Stimulated activated CD8-positive, alpha-beta memory T cell treated with anti-CD3 and anti-CD28 coated beads, Interleukin-7, amount 100 ng/mL, for 4 hours (primary cell): ENCODE data around the gene CALU.

ENCODE experiments used
- DNase-seq, 2 donors: peaks; one replicate each; pipeline ENCODE4 v3.0.0-alpha.2; 2020; ENCODE audit warnings: low read depth in 2 of 2

CALU gene

GRCh38 chr7:128747327-128748079 lies 8.3 kb downstream of the CALU start:
- DNase-seq, result no peak

DNA sequence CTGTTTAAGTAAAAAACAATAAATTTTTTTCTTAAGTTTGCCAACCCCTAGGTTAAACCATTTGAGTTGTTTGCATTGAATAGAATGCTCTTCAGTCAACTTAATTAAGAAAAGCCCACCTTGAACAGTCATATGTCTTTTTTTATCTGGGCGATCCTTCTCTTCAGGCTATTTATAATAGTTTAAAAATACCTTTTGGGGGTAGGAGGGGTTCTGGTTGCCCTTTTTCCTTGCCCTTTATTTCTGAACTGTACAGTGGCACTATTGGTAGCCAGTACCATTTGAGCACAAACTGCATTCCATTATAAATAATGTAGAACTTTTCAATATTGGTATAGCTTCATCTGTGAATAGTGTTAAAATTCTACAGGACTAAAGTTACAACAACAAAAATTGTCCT lies 13.1 kb downstream of the CALU start:
- DNase-seq, result no peak

DNA sequence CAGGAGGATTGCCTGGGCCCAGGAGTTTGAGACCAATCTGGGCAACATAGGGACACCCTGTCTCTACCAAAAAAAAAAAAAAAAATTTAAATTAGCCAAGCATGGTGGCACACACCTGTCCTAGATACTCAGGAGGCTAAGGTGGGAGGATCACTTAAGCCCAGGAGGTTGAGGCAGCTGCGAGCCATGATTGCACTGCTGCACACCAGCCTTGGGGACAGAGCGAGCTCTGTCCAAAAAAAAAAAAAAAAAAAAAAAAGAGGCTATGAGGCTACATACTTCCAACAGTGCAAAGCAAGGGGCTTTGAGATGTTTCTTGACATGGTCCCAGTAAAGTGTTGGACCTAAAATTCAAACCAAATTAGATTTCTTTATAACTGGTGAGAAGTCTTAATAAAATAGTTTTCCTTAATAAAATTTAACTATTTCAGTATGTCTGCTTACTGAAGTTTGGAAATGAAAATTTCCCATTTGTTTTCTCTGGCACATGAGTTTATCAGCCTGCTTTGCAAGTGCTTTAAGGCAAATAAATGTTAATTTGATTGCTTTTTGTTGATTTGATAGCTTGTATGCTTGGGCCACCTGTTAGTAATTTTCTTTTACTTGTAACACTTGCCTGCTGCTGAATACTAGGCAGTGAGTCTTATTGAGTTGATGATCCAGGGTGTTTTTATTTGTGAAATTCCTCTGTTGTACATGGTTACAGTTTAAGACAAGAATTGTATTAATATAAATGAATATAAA lies 16.1 kb downstream of the CALU start:
- no peak for DNase-seq

DNA sequence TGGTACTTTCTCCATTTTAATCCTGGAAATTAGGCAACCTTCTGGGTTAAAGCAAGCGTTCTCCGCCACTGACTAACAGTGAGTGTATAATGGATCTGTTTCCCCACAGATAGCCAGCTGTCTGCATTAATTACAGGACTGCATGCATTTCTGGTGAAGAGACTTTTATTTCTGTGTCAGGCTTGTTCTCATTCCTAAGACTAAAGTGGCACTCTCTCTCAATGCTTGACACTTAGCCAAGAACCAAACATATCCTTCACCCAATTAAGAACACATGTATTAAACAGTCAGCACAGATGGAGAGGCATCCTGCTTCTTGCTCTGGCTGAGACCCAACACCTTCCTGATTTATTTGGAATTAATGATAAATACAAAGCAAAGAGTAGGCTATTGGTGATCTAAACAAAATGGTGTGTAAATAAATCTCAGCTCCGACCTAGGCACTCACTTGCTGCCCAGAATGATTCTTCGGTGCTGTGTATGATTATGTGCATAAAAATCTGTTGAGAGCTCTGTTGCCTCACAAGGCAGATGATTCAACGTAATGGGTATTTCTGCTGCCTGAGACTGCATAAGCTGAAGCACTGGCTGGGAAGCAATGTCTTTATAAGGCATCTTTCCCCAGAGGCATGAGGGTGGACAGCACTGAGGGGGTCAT lies 16.8 kb downstream of the CALU start:
- DNase-seq, result no peak

- no peak for DNase-seq
Observed at GRCh38 chr7:128757203-128757602, 18.0 kb downstream of the CALU start.

DNA sequence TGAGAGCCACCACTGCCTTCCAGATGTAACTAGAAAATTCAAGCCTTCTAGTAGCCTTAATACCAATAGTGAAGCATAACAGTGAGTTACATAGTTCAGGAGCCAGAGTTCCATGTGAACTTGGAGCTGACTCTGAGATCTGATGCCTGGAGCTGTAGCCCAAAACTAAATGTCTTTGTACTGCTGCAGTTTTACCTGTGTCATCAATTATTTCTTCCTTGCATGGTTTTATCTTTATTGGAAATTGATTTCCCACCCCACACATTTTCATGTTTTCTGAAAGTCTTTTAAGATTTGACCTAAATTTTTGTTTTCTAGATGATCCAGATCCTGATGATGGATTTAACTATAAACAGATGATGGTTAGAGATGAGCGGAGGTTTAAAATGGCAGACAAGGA lies 19.4 kb downstream of the CALU start:
- no peak for DNase-seq

- DNase-seq, result no peak
Observed at GRCh38 chr7:128759242-128759641, 20.1 kb downstream of the CALU start.

DNA sequence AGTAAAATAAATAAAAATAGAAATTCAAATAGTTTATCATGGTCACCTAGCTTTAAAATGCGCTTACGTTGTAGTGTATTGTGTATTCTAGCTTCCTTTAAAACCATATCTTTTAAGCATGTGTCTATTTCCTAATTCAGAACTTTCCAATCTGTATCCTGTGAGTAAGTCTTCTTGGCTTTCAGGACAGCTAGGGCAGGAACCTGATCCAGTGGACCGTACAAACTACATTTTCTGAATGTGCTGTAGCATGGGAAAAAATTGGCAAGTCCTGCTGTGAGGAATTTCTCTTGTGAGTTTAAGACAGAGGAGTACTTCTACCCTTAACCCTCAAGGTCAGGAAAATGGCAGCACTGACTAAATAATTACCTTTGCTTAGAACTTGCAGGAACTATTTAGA lies 24.4 kb downstream of the CALU start:
- DNase-seq, result no peak

DNA sequence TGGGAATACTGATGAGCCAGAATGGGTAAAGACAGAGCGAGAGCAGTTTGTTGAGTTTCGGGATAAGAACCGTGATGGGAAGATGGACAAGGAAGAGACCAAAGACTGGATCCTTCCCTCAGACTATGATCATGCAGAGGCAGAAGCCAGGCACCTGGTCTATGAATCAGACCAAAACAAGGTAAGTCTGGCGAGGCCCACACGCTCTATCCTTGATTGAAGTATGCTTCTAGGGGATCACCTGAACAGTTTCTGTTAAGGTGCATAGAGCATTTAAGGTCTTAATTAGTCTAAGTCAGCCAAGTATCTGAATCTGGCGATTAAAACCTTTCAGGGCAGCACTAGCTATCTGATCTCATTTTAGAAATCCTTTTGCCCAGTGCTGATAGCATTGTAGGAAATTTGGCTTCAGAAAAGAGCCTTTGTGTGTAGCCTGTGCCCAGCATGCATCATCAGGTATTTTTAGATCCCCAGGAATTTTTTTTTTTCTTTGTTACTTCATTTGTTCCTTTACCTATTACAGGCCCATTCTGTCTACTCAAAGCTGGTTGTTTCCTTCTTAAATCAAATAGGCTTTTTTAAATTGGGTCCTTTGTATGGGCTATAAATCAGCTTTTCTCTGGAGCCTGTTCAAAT lies 28.4 kb downstream of the CALU start:
- DNase-seq, result no peak

GRCh38 chr7:128770233-128770632 lies 31.1 kb downstream of the CALU start:
- DNase-seq, result no peak

DNA sequence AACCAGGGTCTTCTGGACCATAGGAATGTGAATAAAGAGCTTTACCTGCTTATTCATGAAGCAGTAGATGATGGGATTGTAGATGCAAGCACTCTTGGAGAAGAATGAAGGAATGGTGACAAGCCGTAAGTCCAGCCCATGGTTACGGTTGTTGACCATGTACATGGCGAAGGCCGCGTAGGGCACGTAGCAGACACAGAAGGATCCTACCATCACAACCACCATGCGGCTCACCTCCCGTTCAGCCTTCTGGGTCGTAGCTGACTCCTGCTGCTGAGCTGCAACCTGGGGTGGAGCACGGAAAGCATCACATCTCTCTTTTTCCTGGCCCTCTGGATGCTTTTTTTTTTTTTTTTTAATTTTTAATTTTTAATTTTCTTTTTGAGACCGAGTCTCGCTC lies 34.4 kb downstream of the CALU start:
- no peak for DNase-seq

DNA sequence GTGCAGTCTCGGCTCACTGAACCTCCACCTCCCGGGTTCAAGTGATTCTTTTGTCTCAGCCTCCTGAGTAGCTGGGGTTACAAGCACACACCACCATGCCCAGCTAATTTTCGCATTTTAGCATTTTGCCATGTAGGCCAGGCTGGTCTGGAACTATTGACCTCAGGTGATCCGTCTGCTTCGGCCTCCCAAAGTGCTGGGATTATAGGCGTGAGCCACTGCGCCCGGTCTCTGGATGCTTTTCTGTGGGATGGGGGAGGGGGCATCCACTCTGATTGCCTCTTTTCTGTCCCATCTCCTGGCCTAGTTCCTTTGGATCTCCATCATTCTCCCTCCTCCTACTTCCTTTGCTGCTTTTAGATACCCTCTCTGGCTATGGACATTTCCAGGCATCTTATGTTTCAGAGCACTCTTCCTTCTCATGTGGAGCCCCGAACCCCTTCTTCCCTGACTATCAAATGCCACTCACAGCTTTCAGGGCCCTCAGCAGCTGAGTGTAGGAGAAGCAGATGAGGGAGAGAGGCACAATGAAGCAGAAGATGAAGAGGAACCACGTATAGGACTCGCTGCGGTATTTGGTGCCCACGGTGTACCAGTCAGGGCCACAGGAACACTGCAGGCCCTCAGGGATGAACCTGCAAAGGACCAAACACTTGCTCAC lies 35.0 kb downstream of the CALU start:
- DNase-seq, result no peak

DNA sequence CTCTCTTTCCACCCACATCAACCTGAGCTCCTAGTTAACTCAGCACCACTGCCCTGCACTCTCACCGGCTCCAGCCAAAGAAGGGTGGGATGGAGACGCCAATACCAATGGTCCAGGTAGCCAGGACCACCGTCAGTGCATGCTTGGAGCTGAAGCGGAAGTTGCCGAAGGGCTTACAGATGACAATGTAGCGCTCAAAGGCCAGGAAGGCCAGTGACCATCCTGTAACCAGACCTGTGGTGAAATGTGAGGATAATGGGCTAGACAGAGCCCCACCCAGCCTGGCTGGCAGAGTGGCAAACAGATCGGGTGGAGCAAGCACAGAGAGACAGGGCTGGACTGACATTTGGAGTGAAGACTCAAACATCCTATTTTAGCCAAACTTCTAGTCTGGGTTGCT lies 35.8 kb downstream of the CALU start:
- no peak for DNase-seq

GRCh38 chr7:128775744-128776474 lies 36.8 kb downstream of the CALU start, which contains the start of gene OPN1SW:
Gene OPN1SW, minus strand, starts transcription at chr7:128775794. Its CDS starts 13 bp downstream, at chr7:128775781.
- no peak for DNase-seq

- no peak for DNase-seq
Observed at GRCh38 chr7:128777156-128778123, 38.3 kb downstream of the CALU start.

GRCh38 chr7:128778946-128779345 lies 39.8 kb downstream of the CALU start:
- DNase-seq, result no peak

DNA sequence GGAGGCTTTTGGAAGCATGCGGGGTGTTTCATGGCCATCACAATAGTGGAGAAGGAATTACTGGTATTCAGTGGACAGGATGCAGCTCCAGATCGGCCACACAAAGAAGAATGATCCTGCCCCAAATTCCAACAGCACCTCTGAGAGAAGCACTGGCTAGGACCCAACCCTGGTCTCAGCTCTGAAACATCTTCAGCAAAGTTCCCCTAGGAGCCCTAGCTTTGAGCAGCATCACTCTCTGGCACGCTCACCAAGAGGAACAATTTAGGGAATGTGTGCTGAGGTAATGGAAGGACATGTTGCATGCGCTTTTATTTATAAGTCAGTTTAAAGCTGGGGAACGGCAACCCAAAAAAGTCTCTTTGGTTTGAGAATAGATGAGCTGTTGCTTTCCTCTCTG lies 42.0 kb downstream of the CALU start:
- DNase-seq, result no peak

DNA sequence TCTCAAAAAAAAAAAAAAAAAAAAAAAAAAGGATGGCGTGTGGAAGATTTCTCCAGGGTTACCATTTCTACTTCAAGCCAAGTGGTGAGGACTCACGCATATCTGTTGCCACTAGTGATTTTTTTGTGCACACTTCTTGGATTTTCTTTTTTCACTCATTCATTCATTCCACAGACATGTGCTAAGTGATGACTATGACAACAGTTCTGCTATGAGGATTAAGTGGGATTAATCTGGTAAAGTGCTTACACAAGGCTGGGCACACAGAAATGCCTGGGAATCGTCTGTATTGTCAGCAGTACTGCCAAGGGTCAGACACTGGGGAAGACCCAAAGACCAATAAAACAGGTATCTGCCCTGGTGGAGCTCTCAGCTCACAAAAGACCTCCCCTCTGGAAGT lies 42.7 kb downstream of the CALU start:
- no peak for DNase-seq

DNA sequence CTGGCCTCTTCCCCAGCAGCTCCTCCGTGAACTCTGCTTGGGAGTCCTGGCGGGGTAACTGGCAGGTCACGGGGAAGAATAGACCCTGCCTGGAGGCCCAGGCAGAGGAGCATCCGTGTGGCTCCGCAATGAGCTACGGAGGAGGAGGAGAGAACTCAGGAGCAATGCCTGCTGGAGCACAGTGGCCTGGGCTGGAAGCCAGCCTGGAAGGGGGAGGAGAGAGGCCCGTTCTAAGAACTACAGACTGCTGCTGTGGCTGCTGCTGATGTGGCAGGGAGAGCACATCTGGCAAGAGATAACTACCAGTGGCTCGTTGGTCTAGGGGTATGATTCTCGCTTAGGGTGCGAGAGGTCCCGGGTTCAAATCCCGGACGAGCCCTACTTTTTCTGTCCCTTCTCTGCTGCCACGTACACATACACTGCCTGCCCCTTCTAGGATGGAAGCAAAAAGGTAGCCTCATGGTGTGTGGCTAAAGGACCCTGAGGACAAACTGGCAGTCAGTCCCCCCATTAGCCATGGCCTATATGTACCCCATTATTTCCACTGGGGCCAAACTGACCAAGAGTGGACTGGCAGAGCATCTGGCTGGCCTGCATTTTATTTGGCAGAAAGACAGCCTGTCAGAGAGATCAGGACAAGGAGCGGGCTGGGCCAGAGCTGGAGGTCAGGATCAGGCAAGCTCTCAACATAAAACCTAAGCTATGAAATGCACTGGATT lies 44.1 kb downstream of the CALU start:
- DNase-seq, result no peak
